HCT116 (cell line): Measurements from ENCODE around the gene LHPP.

ENCODE experiments used
- CTCF ChIP-seq, 3 experiments: fragments of 200-600 bp in 1 of 3; sonication (generic) in 1 of 3; IDR thresholded peaks in 2 of 3; conservative IDR thresholded peaks in 1 of 3; 2 replicates each; pipeline ENCODE4 v1.5.1; 2012 to 2017; ENCODE audit warnings: low read depth in 2 of 3, low read length in 2 of 3, antibody characterized with exemption in 1 of 3, borderline replicate concordance in 1 of 3, control low read depth in 1 of 3, mild to moderate bottlenecking in 1 of 3, mixed read lengths in 1 of 3, mixed run types in 1 of 3, moderate library complexity in 1 of 3; ENCODE audit not compliant: insufficient read depth in 1 of 3
- EGR1 ChIP-seq: IDR thresholded peaks from 2 replicates; pipeline ENCODE4 v1.6.1; 2012; ENCODE audit warnings: low read depth
- EZH2phosphoT487 ChIP-seq: fragments of 200-600 bp; IDR thresholded peaks from 2 replicates; pipeline ENCODE4 v1.6.1; 2018; ENCODE audit warnings: antibody characterized with exemption, borderline replicate concordance
- FOSL1 ChIP-seq: IDR thresholded peaks from 2 replicates; pipeline ENCODE4 v1.6.1; 2012; ENCODE audit warnings: low read depth
- POLR2AphosphoS5 ChIP-seq: IDR thresholded peaks from 2 replicates; pipeline ENCODE4 v1.6.1; 2011; ENCODE audit warnings: mild to moderate bottlenecking, low read depth, low read length, moderate library complexity
- REST ChIP-seq: IDR thresholded peaks from 2 replicates; pipeline ENCODE4 v1.6.1; 2012; ENCODE audit warnings: low read depth
- YY1 ChIP-seq: IDR thresholded peaks from 2 replicates; pipeline ENCODE4 v1.6.1; 2011; ENCODE audit warnings: low read length, low read depth, moderate library complexity, mild to moderate bottlenecking; ENCODE audit not compliant: insufficient replicate concordance; ENCODE audit errors: extremely low read depth
- ZNF274 ChIP-seq: fragments of 200-500 bp; sonication (Bioruptor generic); IDR thresholded peaks from 2 replicates; pipeline ENCODE4 v1.6.1; 2014; ENCODE audit warnings: mild to moderate bottlenecking, low read depth, low read length, inconsistent platforms

GRCh38 chr10:124650820-124651401, 189.3 kb downstream of the LHPP start:
- TF ChIP-seq CTCF (IDR thresholded peaks at IDR 0.05 in 2 of 3, conservative IDR thresholded peaks at IDR 0.05 in 1 of 3; ENCODE audit: borderline replicate concordance in 1 of 3, insufficient read depth in 1 of 3, low read depth in 2 of 3, low read length in 2 of 3) (no peak), FOSL1 (no peak), POLR2AphosphoS5 (no peak), EZH2phosphoT487 (no peak), ZNF274 (no peak), EGR1 (no peak), YY1 (no peak), REST (no peak)
